Measurements from ENCODE around the gene DLG2. TPM values are rescaled to one million over a fixed set of nuclear protein-coding genes. Genes with fewer than 3 reads are reported as not detected.
A peak's percentile ranks its signal among the peaks of the same experiment; 100 is the strongest.

DLG2 gene
- total RNA-seq, 1 donor from 2014 or later = 4.7 TPM

- no peak for DNase-seq (ENCODE audit: low spot score)
- no peak for ATAC-seq
Measured at GRCh38 chr11:84541731-84542340, 1085.3 kb downstream of the DLG2 start.

DNA sequence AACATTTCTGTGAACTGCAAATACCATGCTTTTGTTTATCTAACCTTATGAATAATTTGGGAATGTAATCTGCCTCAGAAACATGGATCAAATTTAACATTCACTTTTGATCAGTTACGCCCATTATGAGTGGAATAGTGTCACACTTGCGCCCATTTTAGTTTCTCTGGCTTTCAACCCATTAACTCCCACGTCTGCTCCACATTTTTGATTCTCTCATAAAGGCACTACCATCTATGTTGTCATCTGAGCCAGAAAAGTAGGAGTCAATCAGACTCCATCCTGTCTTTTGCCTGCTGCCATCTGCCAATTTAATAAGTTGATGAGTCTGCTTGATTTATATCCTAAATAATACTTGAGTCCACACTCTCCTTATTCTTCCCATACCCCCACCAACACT, 1090.7 kb downstream of the DLG2 start:
- DNase-seq (ENCODE audit: low spot score) = no peak
- ATAC-seq = no peak

GRCh38 chr11:84532364-84532763, 1094.8 kb downstream of the DLG2 start:
- DNase-seq (ENCODE audit: low spot score) (no peak), ATAC-seq (no peak)

DNA sequence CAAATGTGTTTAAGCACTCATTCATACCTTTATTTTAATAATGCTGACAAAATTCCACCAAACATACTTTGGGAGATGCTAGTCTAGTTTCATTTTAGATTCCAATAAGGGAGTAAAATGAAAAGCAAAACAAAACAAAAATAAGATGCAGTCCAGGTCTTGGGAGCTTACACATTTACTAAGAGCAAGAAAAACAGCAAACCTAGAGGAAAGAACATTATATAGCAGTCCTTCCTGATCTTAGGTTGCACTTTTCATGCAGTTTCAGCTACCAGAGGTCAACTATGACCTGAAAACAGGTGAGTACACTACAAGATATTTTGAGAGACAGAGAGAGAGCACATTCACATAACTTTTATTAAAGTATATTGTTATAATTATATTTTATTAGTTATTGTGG, 1100.9 kb downstream of the DLG2 start:
- ATAC-seq (no peak), DNase-seq (ENCODE audit: low spot score) (no peak)

- ATAC-seq = peak; percentile 35
- no peak for DNase-seq (ENCODE audit: low spot score)
Measured at GRCh38 chr11:84524422-84525051, 1102.6 kb downstream of the DLG2 start.

DNA sequence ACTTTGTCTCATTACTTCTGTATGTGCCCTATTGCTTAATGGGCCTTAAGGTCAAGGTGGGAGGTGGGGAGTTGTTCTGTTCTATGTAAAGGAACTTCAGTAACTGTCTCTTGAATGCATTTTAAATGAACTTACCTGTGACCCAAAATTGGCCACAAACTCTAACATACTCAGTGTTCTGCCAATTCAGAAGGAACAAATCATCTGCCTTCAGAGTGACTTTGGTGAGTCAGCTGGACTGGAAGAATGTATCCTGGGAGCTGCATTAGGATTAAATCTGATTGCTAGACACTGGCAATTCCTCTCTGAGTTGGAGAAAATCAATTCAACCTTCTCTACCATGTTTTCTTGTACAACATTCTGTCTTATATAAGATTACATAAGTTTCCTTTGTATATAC, 1104.8 kb downstream of the DLG2 start:
- ATAC-seq (no peak), DNase-seq (ENCODE audit: low spot score) (no peak)

DNA sequence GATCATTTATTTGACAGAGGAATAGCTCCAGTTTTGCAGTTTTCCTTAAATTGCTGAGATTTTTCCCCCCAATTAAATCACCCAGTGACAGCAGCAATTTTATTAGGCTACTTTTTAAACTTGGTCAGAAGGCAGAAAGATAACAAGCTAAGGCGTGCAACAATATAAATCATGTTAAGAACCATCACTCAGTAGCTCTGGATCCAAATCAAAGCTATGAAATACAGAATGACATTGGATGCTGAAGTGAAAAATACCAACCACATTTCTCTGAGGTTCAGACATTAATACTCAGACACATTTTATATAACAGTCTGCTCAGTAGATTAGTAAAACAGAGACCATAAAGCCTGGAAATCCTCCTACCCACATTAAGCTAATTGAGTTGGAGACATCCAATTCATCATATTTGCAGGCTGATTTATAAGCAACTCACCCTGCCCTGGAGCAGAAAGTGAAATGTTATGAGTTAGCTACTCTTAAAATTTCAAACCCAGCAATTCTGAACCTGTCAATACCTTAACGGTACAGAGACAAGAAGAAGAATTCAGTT, 1108.4 kb downstream of the DLG2 start:
- DNase-seq (ENCODE audit: low spot score) (no peak), ATAC-seq (no peak)

DNA sequence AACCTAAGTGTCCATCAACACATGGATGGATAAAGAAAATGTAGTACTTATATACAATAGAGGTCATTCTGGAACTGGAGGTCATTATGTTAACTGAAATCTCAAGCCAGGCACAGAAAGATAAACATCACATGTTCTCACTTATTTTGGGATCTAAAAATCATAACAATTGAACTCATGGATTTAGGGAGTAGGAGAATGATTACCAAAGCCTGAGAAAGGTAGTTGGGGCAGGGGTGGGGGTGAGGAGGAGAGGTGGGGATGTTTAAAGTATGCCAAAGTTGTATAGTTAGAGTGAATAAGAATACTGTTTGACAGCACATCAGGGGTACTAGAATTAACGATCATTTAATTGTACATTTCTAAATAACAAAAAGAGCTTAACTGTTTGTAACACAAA, 1112.7 kb downstream of the DLG2 start:
- DNase-seq (ENCODE audit: low spot score) (no peak), ATAC-seq (no peak)

DNA sequence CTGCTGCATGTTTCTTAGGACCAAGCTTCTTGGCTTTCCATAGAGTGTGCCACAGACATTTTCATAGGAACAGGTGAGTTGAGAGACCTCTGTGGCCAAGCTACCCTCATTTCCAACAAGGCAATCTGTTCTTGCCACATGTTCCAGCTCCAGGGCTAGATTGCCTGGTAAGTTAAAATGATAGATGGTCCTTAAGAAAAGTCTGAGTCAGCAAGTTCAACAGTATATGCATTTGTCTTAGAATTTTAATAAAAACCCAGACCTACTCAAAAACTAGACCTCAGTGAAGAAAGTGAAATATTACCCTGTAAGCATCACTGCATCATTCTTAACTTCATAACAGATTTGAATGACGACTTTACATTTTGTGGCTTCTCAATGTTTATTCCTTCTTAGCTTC, 1123.6 kb downstream of the DLG2 start:
- no peak for DNase-seq (ENCODE audit: low spot score)
- no peak for ATAC-seq

DNA sequence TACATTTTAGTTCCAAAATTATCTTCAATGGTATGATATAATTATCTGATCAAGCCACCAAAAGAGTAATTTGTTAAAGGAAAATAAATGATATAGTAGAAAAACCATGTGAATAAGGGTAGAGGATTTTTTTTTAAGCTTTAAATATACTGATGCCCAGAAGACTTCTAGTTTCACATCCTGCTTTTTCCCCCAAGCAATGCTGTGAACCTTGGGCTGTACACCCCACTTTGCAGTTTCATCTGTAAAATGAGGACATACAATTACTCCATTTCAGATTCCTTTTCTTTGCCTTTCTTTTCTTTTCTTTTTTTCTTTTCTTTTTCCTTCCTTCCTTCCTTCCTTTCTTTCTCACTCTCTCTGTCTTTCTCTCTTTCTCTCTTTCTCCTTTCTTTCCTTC, 1125.4 kb downstream of the DLG2 start:
- DNase-seq (ENCODE audit: low spot score) (no peak), ATAC-seq (no peak)

- DNase-seq (ENCODE audit: low spot score) (no peak), ATAC-seq (no peak)
Measured at GRCh38 chr11:84497981-84498411, 1129.1 kb downstream of the DLG2 start.

DNA sequence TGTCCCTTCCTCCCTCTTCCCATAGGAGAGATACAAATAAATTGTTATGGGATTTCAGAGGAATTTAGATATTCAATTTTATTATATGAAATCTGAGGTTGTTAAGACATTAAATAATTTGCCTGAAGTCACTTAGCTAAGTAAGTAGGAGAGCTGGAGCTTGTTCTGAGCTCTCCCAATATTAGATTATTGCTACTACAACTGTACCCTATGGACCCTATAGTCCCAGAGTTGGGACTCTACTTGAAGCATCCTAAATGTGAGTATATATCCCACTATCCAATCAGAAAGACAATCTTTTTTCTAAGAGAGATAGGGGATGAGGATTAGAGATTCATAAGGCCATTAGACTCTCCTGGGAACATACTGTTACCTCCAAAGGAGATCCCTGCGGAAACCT, 1130.0 kb downstream of the DLG2 start:
- DNase-seq (ENCODE audit: low spot score) = no peak

GRCh38 chr11:84496122-84496521, 1131.0 kb downstream of the DLG2 start:
- ATAC-seq = no peak

More for the DNA sequence above, 1130.0 kb downstream of the DLG2 start:
- ATAC-seq = no peak

DNA sequence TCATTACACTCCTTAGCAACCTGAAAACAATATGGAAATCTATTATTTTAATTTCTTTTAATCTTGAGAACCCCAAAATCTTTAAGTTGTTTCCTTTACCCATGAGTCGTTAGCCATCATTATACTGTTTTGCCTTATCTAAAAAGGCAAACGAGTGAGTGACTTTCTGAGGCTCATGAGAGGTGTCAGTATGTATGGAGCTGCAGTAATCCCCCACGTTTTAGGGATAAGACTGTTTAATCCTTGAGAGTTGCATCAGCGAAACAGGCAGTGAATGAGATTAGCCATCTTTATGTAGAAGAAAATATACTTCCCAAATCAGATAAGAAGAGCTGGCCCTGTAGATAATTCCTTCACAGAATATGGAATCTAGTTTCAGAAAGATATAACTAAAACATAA, 1147.0 kb downstream of the DLG2 start:
- DNase-seq (ENCODE audit: low spot score) (no peak), ATAC-seq (no peak)

More at GRCh38 chr11:84496122-84496521, 1131.0 kb downstream of the DLG2 start:
- DNase-seq (ENCODE audit: low spot score) = no peak

DNA sequence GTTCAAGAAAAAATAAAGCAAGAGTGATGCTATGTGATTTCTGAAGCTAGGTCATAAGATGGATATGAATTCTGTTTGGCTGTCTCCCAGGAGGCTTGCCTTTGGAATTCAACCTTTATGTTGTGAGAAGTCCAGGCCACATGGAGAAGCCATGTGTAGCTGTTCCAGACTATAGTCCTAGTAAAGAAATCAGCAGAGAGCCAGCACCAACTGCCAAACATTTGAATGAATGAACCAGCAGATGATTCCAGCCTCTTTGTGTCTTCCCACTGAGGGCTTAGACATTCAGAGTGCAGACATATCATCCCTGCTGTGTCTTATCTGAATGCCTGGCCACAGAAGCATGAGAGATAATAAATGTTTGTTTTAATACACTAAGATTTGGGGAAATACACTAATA, 1150.6 kb downstream of the DLG2 start:
- ATAC-seq (no peak), DNase-seq (ENCODE audit: low spot score) (no peak)

GRCh38 chr11:84471501-84471900, 1155.6 kb downstream of the DLG2 start:
- no peak for ATAC-seq
- DNase-seq (ENCODE audit: low spot score) = no peak

GRCh38 chr11:84468235-84468634, 1158.9 kb downstream of the DLG2 start:
- DNase-seq (ENCODE audit: low spot score) (no peak), ATAC-seq (no peak)

- ATAC-seq (no peak), DNase-seq (ENCODE audit: low spot score) (no peak)
Measured at GRCh38 chr11:84465040-84465439, 1162.1 kb downstream of the DLG2 start.

GRCh38 chr11:84455691-84456090, 1171.5 kb downstream of the DLG2 start:
- no peak for ATAC-seq

DNA sequence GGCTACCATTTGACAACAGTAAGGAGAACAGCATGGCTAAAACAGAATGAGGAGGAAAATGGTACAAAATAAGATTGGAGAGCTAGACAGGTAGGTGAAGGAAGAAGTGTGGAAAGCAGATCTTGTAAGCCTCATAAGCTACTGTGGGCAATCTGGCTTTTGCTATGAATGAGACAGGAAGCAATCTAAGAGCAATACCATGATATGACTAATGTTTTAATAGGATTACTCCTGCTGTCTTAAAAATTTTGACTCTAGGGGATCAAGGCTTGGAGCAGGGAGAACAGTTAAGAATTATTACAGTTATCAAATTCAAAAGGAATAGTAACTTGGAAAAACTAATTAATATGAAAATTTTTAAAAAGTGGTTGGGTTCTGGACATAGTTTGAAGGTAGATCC, 1174.9 kb downstream of the DLG2 start:
- ATAC-seq (no peak), DNase-seq (ENCODE audit: low spot score) (no peak)

More at GRCh38 chr11:84455691-84456090, 1171.5 kb downstream of the DLG2 start:
- DNase-seq (ENCODE audit: low spot score) = no peak

DNA sequence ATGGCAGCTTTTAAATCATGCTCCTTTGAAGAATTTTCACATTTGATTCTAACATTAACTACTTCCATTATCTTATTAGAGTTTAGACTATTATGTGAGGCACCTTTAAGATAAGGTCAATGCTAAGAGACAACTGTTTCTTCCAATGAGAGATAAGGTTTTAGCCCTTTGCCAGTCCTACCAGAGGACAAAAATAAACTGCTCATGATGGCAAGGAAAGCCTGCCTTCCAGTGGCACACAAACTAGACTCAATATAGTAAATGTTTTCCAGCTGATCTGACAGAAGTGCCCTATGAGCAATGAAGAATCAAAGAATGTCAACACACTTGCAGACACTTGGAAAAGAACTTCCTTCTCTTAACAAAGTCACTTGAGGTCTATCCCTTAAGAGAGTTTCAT, 1188.6 kb downstream of the DLG2 start:
- ATAC-seq (no peak), DNase-seq (ENCODE audit: low spot score) (no peak)

All from left lobe of liver (tissue), 2 donors.